ENCODE data around the gene ALOXE3.
"Not testable (repeated sequence)": the region's sequence is repeated elsewhere in the genome, so short reads cannot be mapped to it uniquely, and the experiment has no call there.

ALOXE3 gene

DNA sequence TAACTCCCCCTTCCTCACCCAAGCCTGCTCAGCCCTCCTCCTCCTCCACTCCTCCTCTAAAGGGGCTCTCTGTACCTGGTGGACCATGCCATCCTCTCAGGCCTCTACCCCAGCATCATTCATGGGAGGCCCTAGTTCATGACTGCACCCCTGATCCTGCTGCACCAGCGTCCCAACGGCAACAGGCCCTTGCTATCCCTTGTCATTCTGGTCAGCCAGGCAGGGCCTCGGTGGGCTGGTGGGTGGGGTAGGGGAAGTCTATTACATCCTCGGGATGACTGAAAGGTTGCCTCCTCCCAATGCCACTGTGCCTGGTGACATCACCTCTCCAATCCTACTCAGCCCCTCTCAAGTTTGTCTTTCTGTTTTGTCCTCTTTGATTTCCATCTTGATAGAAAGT is 50.5 kb downstream of the ALOXE3 start:
- Histone ChIP-seq H3K4me1 (ENCODE audit: control insufficient read depth, insufficient read depth, low read length) (peaks cover 11% of the 10 kb centered on the region), H3K27me3 (ENCODE audit: control insufficient read depth, insufficient read depth, low read length) (peaks cover 77% of the 10 kb centered on the region), H3K4me3 (ENCODE audit: low read depth, low read length) (no peak overlapping the region)

DNA sequence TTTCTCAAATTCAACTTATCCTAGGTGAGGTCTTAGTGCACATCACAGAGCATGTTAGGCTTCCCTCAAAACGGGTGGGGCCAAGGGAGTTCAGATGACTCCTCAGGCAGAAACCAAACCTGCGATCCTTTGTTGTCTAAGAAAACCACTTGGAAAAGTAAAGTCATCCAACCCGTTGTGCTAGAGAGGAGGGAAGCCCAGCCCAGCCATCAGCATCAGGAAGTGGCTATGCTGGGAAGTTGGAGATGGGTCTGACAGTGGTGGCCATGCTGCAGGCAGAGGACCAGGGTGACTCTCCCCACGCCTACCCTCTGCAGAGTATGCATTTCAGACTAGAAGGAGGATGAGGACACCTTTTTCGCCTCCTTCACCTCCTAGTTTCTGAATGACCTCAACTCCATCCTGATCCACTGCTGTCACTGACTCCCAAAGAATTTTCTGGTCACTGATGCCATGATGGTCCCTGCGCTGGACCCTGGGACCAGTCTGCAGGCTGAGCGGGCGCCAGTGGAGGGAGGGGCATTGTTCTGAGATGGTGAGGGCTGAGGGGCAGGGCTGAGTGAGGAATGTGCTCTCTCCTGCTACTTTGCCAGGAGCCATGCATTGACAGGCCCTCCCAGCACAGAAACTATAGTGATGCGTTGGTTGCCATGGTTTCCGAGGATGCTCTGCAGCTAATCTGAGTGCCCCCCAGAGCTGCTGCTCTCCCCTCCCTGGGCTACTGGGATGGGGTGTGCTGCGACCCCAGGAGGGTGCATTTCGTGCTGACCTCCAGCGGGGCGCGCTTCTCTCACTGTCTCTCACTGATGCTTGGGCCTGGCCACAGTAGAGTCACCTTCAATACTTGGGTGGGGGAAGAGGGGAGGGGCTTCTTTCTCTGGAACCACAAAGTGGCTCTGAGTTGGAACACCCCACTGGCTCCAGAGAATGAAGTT is 51.2 kb downstream of the ALOXE3 start:
- Histone ChIP-seq H3K9me3 (ENCODE audit: control insufficient read depth, insufficient read depth, low read length) (no peaks in the 10 kb centered on the region), H3K4me3 (ENCODE audit: low read depth, low read length) (no peak overlapping the region), H3K27me3 (ENCODE audit: control insufficient read depth, insufficient read depth, low read length) (peaks cover 77% of the 10 kb centered on the region), H3K4me1 (ENCODE audit: control insufficient read depth, insufficient read depth, low read length) (peaks cover 16% of the 10 kb centered on the region), H3K36me3 (ENCODE audit: control insufficient read depth, insufficient read depth, low read length) (no peaks in the 10 kb centered on the region), H3K9ac (ENCODE audit: low read depth, low read length) (no peak overlapping the region)

More for the DNA sequence above, 50.5 kb downstream of the ALOXE3 start:
- H3K36me3 ChIP-seq (ENCODE audit: control insufficient read depth, insufficient read depth, low read length), result no peaks in the 10 kb centered on the region
- H3K9me3 ChIP-seq (ENCODE audit: control insufficient read depth, insufficient read depth, low read length), result no peaks in the 10 kb centered on the region
- no peak overlapping the region for H3K9ac ChIP-seq (ENCODE audit: low read depth, low read length)

DNA sequence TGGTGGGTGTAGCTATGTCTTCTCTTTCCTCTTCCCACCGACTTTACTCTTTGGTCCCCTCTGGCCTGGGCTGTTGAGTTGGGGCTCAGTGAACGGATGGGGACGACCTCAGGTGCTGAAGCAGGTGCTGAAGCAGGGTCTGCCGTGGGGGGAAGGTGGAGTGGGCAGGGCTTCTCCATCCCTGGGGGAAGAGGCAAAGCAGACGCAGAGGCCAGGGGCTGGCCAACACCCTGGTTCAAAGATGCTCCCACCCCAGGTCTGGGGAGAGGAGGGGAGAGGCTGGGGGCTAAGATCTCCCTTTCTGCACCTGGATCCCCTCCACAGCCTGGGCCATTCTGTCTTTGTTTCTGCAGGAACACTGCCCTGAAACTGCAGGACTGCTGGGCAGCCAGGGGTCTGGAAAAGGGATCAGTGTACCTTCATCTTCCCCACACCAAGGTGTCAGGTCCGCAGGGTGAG is 53.7 kb downstream of the ALOXE3 start:
- Histone ChIP-seq H3K9ac (ENCODE audit: low read depth, low read length) (no peak overlapping the region), H3K9me3 (ENCODE audit: control insufficient read depth, insufficient read depth, low read length) (no peaks in the 10 kb centered on the region), H3K4me3 (ENCODE audit: low read depth, low read length) (no peak overlapping the region), H3K27me3 (ENCODE audit: control insufficient read depth, insufficient read depth, low read length) (peaks cover 76% of the 10 kb centered on the region), H3K4me1 (ENCODE audit: control insufficient read depth, insufficient read depth, low read length) (peaks cover 17% of the 10 kb centered on the region), H3K36me3 (ENCODE audit: control insufficient read depth, insufficient read depth, low read length) (no peaks in the 10 kb centered on the region)

DNA sequence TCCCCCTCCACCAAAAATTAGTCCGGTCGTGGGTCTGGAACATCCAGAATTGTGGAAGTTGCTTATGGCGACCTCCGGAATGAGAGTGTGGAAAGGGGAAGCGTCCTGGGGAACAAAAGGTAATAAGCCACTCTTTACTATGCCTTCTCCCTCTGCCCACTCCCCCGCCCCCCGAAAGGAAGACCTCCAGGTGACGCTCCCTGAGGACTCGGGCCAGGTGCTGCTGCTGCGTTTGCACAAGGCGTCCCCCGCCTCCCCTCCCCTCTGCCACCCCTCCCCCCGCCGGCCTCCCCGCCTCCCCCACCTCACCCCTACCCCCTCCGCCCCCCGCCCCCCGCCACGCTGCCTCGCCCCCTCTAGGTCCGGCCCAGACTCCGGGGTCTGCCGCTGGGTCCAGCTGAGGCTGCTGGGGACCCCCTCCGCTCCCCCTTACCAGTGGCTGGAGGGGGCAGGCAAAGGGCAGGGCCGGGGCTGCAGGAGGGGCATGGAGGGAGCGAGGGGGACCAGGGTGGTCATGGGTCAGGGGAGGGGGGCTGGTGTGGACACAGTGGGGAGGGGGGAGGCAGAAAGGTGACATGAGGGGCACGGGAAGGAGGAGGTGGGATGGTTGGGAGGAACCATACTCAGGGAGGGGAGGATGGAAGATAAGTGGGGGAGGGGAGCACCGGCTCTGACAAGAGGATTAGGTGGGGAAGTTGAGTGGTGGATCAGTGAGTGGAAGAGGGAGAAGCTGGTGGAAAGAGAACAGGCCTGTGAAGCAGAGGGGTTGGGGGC is 54.4 kb downstream of the ALOXE3 start:
- Histone ChIP-seq H3K36me3 (ENCODE audit: control insufficient read depth, insufficient read depth, low read length) (no peaks in the 10 kb centered on the region), H3K4me1 (ENCODE audit: control insufficient read depth, insufficient read depth, low read length) (peaks cover 17% of the 10 kb centered on the region), H3K27me3 (ENCODE audit: control insufficient read depth, insufficient read depth, low read length) (peaks cover 76% of the 10 kb centered on the region), H3K9me3 (ENCODE audit: control insufficient read depth, insufficient read depth, low read length) (no peaks in the 10 kb centered on the region), H3K4me3 (ENCODE audit: low read depth, low read length) (peak overlapping the region; percentile 51), H3K9ac (ENCODE audit: low read depth, low read length) (no peak overlapping the region)

DNA sequence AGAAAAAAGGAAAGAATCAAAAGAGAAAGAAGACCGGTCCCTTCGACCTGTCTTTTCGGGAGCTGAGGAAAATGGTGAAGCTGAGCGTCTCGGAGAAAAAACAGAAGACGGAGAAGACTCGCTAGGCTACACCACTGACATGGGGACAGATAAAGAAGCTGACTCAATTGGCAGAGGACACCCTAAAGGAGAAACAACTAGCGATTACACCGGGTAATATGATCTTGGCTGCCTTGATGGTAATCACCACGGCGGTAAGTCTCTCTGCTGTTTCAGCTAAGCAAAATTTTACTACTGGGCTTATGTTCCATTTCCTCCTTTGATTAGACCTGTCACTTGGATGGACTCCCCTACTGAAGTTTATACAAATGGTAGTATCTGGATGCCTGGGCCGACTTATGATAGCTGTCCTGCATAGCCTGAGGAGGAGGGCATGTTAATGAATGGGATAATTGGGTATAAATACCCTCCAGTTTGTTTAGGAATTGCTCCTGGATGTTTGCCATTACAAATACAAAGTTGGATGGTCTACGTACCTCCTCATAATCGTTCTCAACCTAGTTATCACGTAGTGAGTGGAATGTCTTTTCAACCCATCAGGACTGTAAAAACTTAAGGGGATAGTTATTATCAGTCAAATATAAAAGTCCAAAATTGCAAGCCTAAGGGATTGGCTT is 55.4 kb downstream of the ALOXE3 start:
- Histone ChIP-seq H3K4me3 (ENCODE audit: low read depth, low read length) (peak overlapping the region; percentile 51), H3K36me3 (ENCODE audit: control insufficient read depth, insufficient read depth, low read length) (no peaks in the 10 kb centered on the region), H3K9ac (ENCODE audit: low read depth, low read length) (no peak overlapping the region), H3K27me3 (ENCODE audit: control insufficient read depth, insufficient read depth, low read length) (peaks cover 72% of the 10 kb centered on the region), H3K9me3 (ENCODE audit: control insufficient read depth, insufficient read depth, low read length) (no peaks in the 10 kb centered on the region), H3K4me1 (ENCODE audit: control insufficient read depth, insufficient read depth, low read length) (peaks cover 17% of the 10 kb centered on the region)

DNA sequence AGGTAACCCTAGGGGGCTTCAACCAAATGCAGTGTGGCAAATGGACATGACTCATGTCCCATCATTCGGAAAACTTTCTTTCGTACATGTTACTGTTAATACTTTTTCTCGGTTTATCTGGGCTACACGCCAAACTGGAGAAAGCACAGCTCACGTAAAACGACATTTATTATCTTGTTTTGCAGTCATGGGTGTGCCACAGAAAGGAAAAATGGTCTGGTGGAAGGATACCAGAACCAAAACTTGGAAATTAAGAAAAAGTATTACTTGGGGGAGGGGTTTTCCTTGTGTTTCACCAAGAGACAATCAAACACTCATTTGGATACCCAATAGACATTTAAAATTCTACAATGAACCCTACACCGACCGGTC is 55.9 kb downstream of the ALOXE3 start:
- peaks cover 17% of the 10 kb centered on the region for H3K4me1 ChIP-seq (ENCODE audit: control insufficient read depth, insufficient read depth, low read length)
- H3K4me3 ChIP-seq (ENCODE audit: low read depth, low read length), result peak overlapping the region; percentile 51
- H3K36me3 ChIP-seq (ENCODE audit: control insufficient read depth, insufficient read depth, low read length), result no peaks in the 10 kb centered on the region
- no peak overlapping the region for H3K9ac ChIP-seq (ENCODE audit: low read depth, low read length)
- H3K9me3 ChIP-seq (ENCODE audit: control insufficient read depth, insufficient read depth, low read length), result no peaks in the 10 kb centered on the region
- H3K27me3 ChIP-seq (ENCODE audit: control insufficient read depth, insufficient read depth, low read length), result peaks cover 72% of the 10 kb centered on the region

DNA sequence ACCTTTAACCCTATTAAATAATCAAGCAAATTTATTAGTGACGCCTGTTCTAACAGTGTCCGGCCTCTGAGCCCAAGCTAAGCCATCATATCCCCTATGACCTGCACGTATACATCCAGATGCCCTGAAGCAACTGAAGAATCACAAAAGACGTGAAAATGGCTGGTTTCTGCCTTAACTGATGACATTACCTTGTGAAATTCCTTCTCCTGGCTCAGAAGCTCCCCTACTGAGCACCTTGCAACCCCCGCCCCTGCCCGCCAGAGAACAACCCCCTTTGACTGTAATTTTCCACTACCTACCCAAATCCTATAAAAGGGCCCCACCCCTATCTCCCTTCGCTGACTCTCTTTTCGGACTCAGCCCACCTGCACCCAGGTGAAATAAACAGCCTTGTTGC is 56.5 kb downstream of the ALOXE3 start:
- peaks cover 75% of the 10 kb centered on the region for H3K27me3 ChIP-seq (ENCODE audit: control insufficient read depth, insufficient read depth, low read length)
- H3K9me3 ChIP-seq (ENCODE audit: control insufficient read depth, insufficient read depth, low read length); H3K36me3 ChIP-seq (ENCODE audit: control insufficient read depth, insufficient read depth, low read length); H3K4me3 ChIP-seq (ENCODE audit: low read depth, low read length); H3K9ac ChIP-seq (ENCODE audit: low read depth, low read length): not testable (repeated sequence)
- peaks cover 17% of the 10 kb centered on the region for H3K4me1 ChIP-seq (ENCODE audit: control insufficient read depth, insufficient read depth, low read length)

DNA sequence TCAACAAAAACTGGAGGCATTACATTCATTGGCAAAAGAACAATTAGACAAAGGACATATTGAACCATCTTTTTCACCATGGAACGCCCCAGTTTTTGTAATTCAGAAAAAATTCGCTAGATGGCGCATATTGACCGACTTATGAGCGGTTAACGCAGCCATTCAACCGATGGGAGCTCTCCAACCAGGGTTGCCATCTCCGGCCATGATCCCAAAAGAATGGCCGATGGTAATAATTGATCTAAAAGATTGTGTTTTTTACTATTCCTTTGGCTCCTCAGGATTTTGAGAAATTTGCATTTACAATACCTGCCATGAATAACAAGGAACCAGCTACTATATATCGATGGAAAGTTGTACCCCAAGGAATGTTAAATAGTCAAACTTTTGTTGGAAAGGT is 58.0 kb downstream of the ALOXE3 start:
- Histone ChIP-seq H3K9ac (ENCODE audit: low read depth, low read length) (no peak overlapping the region), H3K4me3 (ENCODE audit: low read depth, low read length) (no peak overlapping the region), H3K9me3 (ENCODE audit: control insufficient read depth, insufficient read depth, low read length) (no peaks in the 10 kb centered on the region), H3K4me1 (ENCODE audit: control insufficient read depth, insufficient read depth, low read length) (peaks cover 17% of the 10 kb centered on the region), H3K27me3 (ENCODE audit: control insufficient read depth, insufficient read depth, low read length) (peaks cover 75% of the 10 kb centered on the region), H3K36me3 (ENCODE audit: control insufficient read depth, insufficient read depth, low read length) (no peaks in the 10 kb centered on the region)

DNA sequence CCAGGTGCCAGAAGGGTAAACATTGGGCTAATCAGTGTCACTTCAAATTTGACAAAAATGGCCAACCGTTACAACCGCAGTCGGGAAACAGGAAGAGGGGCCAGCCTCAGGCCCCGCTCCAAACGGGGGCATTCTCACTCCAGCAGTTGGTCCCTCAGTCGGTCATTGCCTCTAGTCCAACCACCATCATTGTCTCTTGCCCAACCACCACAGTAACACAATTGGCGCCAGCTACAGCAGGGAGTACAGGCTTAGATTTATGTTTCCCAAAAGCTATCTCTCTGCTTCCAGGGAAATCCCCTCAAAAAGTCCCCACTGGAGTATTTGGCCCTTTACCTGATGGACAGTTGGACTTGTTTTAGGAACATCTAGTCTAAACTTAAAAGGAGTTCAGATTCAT is 59.2 kb downstream of the ALOXE3 start:
- H3K9ac ChIP-seq (ENCODE audit: low read depth, low read length), result no peak overlapping the region
- H3K9me3 ChIP-seq (ENCODE audit: control insufficient read depth, insufficient read depth, low read length), result no peaks in the 10 kb centered on the region
- no peak overlapping the region for H3K4me3 ChIP-seq (ENCODE audit: low read depth, low read length)
- H3K4me1 ChIP-seq (ENCODE audit: control insufficient read depth, insufficient read depth, low read length), result peaks cover 14% of the 10 kb centered on the region
- peaks cover 67% of the 10 kb centered on the region for H3K27me3 ChIP-seq (ENCODE audit: control insufficient read depth, insufficient read depth, low read length)
- H3K36me3 ChIP-seq (ENCODE audit: control insufficient read depth, insufficient read depth, low read length), result no peaks in the 10 kb centered on the region

DNA sequence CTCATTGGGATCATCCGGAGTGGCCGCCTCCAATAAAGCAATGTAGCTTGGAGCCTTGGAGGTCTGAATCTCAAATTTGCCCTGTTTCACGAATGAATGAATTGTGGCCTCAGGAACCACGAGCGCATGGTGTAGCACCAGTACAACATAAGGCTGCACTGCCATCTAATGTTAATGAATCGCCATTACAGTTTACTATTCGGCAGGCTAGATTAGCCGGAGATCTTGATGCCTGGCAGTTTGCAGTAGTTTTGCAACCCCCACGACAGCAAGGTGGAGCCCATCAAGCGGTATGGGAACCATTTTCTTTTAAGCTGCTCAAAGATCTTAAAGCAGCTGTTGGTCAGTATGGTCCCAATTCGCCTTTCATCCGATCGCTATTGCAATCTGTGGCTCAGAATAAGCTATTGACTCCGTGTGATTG is 60.6 kb downstream of the ALOXE3 start:
- no peak overlapping the region for H3K9ac ChIP-seq (ENCODE audit: low read depth, low read length)
- H3K4me1 ChIP-seq (ENCODE audit: control insufficient read depth, insufficient read depth, low read length), result peaks cover 9% of the 10 kb centered on the region
- H3K36me3 ChIP-seq (ENCODE audit: control insufficient read depth, insufficient read depth, low read length), result no peaks in the 10 kb centered on the region
- peaks cover 56% of the 10 kb centered on the region for H3K27me3 ChIP-seq (ENCODE audit: control insufficient read depth, insufficient read depth, low read length)
- H3K9me3 ChIP-seq (ENCODE audit: control insufficient read depth, insufficient read depth, low read length), result no peaks in the 10 kb centered on the region
- H3K4me3 ChIP-seq (ENCODE audit: low read depth, low read length), result peak overlapping the region; percentile 4

DNA sequence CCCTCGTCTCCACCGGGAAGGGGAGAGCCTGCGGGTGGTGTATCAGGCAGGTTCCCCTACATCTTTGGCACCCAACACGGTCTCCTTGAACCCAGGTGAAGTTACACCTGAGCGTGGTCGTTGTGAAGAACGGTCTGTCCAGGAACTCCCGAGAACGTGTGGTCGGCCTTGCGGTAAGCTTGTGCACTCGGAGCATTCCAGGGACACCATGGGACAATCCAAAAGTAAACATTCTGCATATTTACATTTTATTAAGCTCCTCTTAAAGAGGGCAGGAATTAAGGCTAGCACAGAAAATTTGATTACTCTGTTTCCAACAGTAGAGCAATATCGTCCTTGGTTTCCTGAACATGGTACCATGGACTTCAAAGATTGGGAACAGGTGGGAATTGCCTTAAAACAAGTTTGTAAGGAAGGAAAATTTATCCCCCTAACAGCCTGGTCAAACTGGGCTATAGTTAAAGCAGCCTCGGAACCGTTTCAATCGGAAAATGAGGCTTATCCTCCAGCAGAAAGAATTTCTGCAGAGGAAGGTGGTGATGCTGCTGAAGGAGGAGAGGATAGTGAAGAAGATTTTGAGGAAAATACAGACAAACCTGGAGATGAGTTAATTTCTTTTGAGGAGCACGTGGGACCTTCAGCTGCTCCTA is 61.2 kb downstream of the ALOXE3 start:
- Histone ChIP-seq H3K9me3 (ENCODE audit: control insufficient read depth, insufficient read depth, low read length) (no peaks in the 10 kb centered on the region), H3K4me3 (ENCODE audit: low read depth, low read length) (no peak overlapping the region), H3K4me1 (ENCODE audit: control insufficient read depth, insufficient read depth, low read length) (peaks cover 4% of the 10 kb centered on the region), H3K27me3 (ENCODE audit: control insufficient read depth, insufficient read depth, low read length) (peaks cover 51% of the 10 kb centered on the region), H3K9ac (ENCODE audit: low read depth, low read length) (no peak overlapping the region), H3K36me3 (ENCODE audit: control insufficient read depth, insufficient read depth, low read length) (no peaks in the 10 kb centered on the region)
